Measurements from ENCODE around the gene DPT. TPM values are rescaled to one million over a fixed set of nuclear protein-coding genes. Genes with fewer than 3 reads are reported as not detected.

The DPT gene
- total and polyA plus RNA-seq, 4 experiments from 2014 or later = not detected

DNA sequence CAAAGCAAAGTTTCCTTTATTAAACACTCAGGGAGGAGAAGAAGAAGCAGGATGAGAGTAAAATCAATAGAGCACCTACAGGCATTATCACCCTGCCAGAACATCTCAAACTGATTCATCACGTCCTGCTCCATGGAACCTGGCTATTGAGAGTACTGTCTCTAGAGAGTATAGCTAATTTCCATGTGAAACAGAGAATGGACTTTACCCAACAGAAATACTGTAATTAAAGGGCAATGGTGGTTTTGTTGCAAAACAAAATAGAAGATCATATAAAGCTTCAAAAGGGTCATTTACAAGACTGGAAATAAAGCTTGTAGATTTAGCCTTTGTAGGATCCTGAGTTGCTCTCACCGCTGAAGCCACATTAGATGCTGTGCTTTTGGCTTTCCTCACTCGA is 83.3 kb downstream of the DPT start:
- H3K27ac Mint-ChIP-seq = peak overlapping the region in 1 of 7 donors; percentile 34
- H3K4me1 Mint-ChIP-seq = no peaks in the 10 kb centered on the region
- ChIA-PET POLR2A (ENCODE audit: partially characterized antibody) (no interaction called here), CTCF (ENCODE audit: partially characterized antibody) (no interaction called here)
- intact Hi-C loops (cut with micrococcal nuclease) = no loop called here
- peaks cover 0 to 3% of the 10 kb centered on the region in 2 donors for H3K27me3 Mint-ChIP-seq
- no peak overlapping the region for H3K4me3 ChIP-seq (ENCODE audit: low read length in 2 of 2)
- H3K4me3 Mint-ChIP-seq = no peak overlapping the region
- H3K4me1 ChIP-seq (ENCODE audit: insufficient read depth, low read length) = no peaks in the 10 kb centered on the region
- no peaks in the 10 kb centered on the region for H3K27me3 ChIP-seq (ENCODE audit: insufficient read depth, low read length)
- no peaks in the 10 kb centered on the region for H3K9me3 ChIP-seq (ENCODE audit: control insufficient read depth in 1 of 2, low read length in 2 of 2)
- H3K9me3 Mint-ChIP-seq = peaks cover 0 to 2% (median 0%) of the 10 kb centered on the region in 8 donors
- no peaks in the 10 kb centered on the region for H3K36me3 Mint-ChIP-seq
- no peak for DNase-seq
- H3K36me3 ChIP-seq (ENCODE audit: insufficient read depth, low read length) = no peaks in the 10 kb centered on the region
- no peak overlapping the region for H3K27ac ChIP-seq (ENCODE audit: low read depth, low read length)

Other genes with a start within 250 kb of the DPT start
- gene XCL2, start 185.2 kb downstream of the DPT start, total RNA-seq = not detected
- 1 to 10 TPM; 1.4 to 2.8 TPM for gene XCL2, start 185.2 kb downstream of the DPT start, polyA plus RNA-seq
- gene XCL1, start 152.6 kb downstream of the DPT start, total RNA-seq = under 1 TPM; 0.55 to 0.64 TPM
- gene XCL1, start 152.6 kb downstream of the DPT start, polyA plus RNA-seq = 1 to 10 TPM in 1 of 2 donors, under 1 TPM in 1; 0.19 to 1.1 TPM

Data from CD4-positive, alpha-beta memory T cell (primary cell).